ENCODE results near the gene MEPCE. TPM values are rescaled to one million over a fixed set of nuclear protein-coding genes. Genes with fewer than 3 reads are reported as not detected.

The MEPCE gene
- total and polyA plus RNA-seq, 9 of the 15 experiments (the other 6 are each of a cell fraction or from before 2014, with no cell fraction given): 10.9 to 76.3 (median 44.1) TPM

DNA sequence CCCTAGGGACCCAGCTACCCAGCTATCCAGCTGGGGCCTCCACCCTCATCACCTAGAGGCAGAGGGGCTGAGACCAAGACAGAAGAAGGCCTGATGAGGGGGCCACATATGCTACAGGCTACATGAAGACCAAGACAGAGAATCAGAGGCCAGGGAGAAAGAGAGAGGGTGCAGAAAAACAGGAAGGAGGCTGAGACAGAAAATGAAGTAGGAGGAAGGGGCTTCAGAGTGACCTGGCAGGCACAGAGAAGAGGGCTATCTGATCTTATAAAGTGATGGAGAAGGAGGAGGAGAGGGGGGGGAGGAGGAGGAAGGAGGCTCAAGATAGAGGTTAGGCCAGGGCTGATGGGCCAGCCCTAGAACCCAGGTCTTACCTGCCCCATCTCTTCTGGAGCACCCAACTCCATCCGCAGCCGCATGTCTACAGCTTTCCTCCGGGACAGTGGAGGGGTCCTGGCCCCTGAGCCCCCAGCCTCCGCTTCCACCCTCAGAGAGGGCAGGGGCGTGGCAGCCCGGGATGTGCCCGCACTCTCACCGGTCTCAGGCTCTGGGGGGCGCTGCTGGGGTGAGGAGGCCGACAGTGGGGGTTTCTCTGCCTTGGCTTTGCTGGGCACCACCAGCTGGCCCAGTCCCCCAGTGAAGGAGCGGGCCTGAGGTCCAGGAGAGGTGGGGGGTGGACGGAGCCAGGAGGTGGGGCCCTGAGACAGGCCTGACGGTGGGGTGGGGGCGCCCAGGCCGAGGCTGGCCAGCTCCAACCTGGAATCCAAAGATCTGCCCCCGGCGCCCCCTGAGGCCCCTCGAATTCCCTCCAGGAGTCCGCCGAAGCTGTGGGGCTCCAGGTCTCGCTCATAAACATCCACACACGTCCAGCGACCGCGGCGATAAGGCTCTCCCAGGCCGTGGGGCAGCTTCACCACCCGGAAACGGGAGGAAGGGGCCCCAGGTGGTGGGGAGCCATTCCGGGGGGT, 47.6 kb downstream of the MEPCE start (continued):
- TF ChIP-seq CEBPZ (IDR thresholded peaks at IDR 0.05; ENCODE audit: borderline replicate concordance, low read depth, low read length) (no peak), GTF2B (IDR thresholded peaks at IDR 0.05; ENCODE audit: extremely low read depth, insufficient read length) (no peak), BDP1 (IDR thresholded peaks at IDR 0.05; ENCODE audit: insufficient read depth, insufficient read length) (no peak), COPS2 (conservative IDR thresholded peaks at IDR 0.05) (no peak), WHSC1 (IDR thresholded peaks at IDR 0.05; ENCODE audit: low read length) (no peak), EP300 (IDR thresholded peaks at IDR 0.05; ENCODE audit: low read length) (no peak), GABPB2 (CRISPR knock-in tag; conservative IDR thresholded peaks at IDR 0.05) (no peak), ETV5 (CRISPR knock-in tag; IDR thresholded peaks at IDR 0.05; ENCODE audit: low read depth) (no peak; the same call in 1 of the 2 replicates), RBBP5 (IDR thresholded peaks at IDR 0.05; ENCODE audit: borderline replicate concordance, insufficient read depth, low read length, poor library complexity, severe bottlenecking) (peak; percentile 1), FOSL1 (tag; conservative IDR thresholded peaks at IDR 0.05) (no peak), ZNF146 (CRISPR knock-in tag; IDR thresholded peaks at IDR 0.05; ENCODE audit: unreplicated experiment) (no peak), MLX (CRISPR knock-in tag; conservative IDR thresholded peaks at IDR 0.05) (no peak), LCOR (CRISPR knock-in tag; IDR thresholded peaks at IDR 0.05) (no peak), NCOR1 (IDR thresholded peaks at IDR 0.05) (no peak), ZSCAN32 (CRISPR knock-in tag; IDR thresholded peaks at IDR 0.05) (no peak), HDAC8 (tag; IDR thresholded peaks at IDR 0.05) (no peak), SMARCA4 (IDR thresholded peaks at IDR 0.05) (no peak), SP1 (CRISPR knock-in tag; IDR thresholded peaks at IDR 0.05) (peak; percentile 26; the same call in 1 of the 2 replicates)
- TF ChIP-seq, protein P1, sequence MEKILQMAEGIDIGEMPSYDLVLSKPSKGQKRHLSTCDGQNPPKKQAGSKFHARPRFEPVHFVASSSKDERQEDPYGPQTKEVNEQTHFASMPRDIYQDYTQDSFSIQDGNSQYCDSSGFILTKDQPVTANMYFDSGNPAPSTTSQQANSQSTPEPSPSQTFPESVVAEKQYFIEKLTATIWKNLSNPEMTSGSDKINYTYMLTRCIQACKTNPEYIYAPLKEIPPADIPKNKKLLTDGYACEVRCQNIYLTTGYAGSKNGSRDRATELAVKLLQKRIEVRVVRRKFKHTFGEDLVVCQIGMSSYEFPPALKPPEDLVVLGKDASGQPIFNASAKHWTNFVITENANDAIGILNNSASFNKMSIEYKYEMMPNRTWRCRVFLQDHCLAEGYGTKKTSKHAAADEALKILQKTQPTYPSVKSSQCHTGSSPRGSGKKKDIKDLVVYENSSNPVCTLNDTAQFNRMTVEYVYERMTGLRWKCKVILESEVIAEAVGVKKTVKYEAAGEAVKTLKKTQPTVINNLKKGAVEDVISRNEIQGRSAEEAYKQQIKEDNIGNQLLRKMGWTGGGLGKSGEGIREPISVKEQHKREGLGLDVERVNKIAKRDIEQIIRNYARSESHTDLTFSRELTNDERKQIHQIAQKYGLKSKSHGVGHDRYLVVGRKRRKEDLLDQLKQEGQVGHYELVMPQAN (IDR thresholded peaks at IDR 0.05; ENCODE audit: borderline replicate concordance): 0 out of 2 replicates have a peak, but pooled peaks have one; percentile 36
- TF ChIP-seq, protein P2, sequence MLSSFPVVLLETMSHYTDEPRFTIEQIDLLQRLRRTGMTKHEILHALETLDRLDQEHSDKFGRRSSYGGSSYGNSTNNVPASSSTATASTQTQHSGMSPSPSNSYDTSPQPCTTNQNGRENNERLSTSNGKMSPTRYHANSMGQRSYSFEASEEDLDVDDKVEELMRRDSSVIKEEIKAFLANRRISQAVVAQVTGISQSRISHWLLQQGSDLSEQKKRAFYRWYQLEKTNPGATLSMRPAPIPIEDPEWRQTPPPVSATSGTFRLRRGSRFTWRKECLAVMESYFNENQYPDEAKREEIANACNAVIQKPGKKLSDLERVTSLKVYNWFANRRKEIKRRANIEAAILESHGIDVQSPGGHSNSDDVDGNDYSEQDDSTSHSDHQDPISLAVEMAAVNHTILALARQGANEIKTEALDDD (IDR thresholded peaks at IDR 0.05): no peak
